ENCODE measurements around the gene GLI3.

GLI3 gene

GRCh38 chr7:42194238-42194637, 42.8 kb downstream of the GLI3 start:
- no peak overlapping the region for H3K27ac ChIP-seq
- no peak for TF ChIP-seq ZFX (IDR thresholded peaks at IDR 0.05; ENCODE audit: borderline replicate concordance)
- TF ChIP-seq, protein P1, sequence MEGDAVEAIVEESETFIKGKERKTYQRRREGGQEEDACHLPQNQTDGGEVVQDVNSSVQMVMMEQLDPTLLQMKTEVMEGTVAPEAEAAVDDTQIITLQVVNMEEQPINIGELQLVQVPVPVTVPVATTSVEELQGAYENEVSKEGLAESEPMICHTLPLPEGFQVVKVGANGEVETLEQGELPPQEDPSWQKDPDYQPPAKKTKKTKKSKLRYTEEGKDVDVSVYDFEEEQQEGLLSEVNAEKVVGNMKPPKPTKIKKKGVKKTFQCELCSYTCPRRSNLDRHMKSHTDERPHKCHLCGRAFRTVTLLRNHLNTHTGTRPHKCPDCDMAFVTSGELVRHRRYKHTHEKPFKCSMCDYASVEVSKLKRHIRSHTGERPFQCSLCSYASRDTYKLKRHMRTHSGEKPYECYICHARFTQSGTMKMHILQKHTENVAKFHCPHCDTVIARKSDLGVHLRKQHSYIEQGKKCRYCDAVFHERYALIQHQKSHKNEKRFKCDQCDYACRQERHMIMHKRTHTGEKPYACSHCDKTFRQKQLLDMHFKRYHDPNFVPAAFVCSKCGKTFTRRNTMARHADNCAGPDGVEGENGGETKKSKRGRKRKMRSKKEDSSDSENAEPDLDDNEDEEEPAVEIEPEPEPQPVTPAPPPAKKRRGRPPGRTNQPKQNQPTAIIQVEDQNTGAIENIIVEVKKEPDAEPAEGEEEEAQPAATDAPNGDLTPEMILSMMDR (IDR thresholded peaks at IDR 0.05): no peak

- H3K27ac ChIP-seq: no peak overlapping the region
- TF ChIP-seq, protein P1 (IDR thresholded peaks at IDR 0.05): no peak
- TF ChIP-seq ZFX (IDR thresholded peaks at IDR 0.05; ENCODE audit: borderline replicate concordance): no peak
Measured at GRCh38 chr7:42193471-42194129, 43.4 kb downstream of the GLI3 start.

DNA sequence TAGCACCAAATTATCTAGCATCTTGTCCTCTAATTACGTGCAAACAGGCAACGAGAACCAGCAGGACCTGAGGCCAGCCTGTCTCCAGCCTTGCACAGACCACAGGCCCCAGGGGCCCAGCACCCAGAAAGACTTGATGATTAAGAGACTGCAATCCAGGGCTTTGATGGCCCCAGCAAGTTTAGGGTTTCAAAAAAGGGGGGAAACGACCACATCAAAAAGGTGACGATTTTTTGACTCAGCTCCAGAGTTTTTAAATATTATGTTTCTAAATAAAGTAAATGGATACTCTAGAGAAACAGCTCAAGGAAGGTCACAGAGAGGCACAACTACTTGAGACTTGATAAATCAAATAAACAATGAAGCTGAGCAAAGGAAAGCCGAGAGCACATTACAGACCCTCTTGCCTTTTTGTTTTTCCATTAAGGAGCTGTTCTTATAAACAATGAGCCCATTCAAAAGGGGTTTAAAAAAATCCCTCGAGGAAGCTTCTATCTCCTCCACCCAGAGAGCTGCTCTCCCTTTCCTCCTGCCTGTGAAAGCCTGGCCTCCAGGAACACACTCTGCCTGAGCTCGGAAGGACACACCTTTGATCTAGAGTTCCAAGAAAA, 44.1 kb downstream of the GLI3 start:
- TF ChIP-seq, protein P1 (IDR thresholded peaks at IDR 0.05): no peak
- no peak for TF ChIP-seq ZFX (IDR thresholded peaks at IDR 0.05; ENCODE audit: borderline replicate concordance)
- H3K27ac ChIP-seq: no peak overlapping the region

- H3K27ac ChIP-seq: no peak overlapping the region
- no peak for TF ChIP-seq ZFX (IDR thresholded peaks at IDR 0.05; ENCODE audit: borderline replicate concordance)
- TF ChIP-seq, protein P1 (IDR thresholded peaks at IDR 0.05): no peak
Measured at GRCh38 chr7:42192066-42192465, 44.9 kb downstream of the GLI3 start.

DNA sequence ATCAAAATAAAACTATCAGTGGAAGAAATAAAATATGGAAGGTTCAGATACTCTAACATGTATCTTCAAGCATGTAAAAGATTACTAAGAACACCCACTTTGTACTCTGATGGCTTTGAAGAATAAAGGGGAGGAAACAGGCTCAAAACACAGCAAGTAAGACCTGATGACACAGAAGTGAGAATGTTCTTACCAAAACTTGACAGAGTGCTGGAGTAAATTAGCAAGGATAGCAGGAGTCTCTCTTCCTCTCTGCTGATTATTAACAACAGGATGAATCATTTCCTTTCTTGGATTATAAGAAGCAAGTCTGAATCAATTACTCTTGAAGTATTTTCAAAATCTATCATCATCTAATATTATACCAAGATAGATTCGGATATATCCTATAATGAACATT, 47.5 kb downstream of the GLI3 start:
- TF ChIP-seq, protein P1 (IDR thresholded peaks at IDR 0.05): no peak
- no peak for TF ChIP-seq ZFX (IDR thresholded peaks at IDR 0.05; ENCODE audit: borderline replicate concordance)
- no peak overlapping the region for H3K27ac ChIP-seq

GRCh38 chr7:42186151-42186550, 50.9 kb downstream of the GLI3 start:
- H3K27ac ChIP-seq: no peak overlapping the region
- TF ChIP-seq ZFX (IDR thresholded peaks at IDR 0.05; ENCODE audit: borderline replicate concordance): no peak
- TF ChIP-seq, protein P1 (IDR thresholded peaks at IDR 0.05): peak; percentile 81

GRCh38 chr7:42185726-42186125, 51.3 kb downstream of the GLI3 start:
- TF ChIP-seq ZFX (IDR thresholded peaks at IDR 0.05; ENCODE audit: borderline replicate concordance): no peak
- TF ChIP-seq, protein P1 (IDR thresholded peaks at IDR 0.05): no peak
- H3K27ac ChIP-seq: no peak overlapping the region

Measured in 22Rv1 (cell line).